ENCODE measurements around the gene SRSF6.

- TF ChIP-seq POLR2A (IDR thresholded peaks at IDR 0.05; ENCODE audit: low read length) (no peak), GATA1 (IDR thresholded peaks at IDR 0.05; ENCODE audit: low read depth, low read length) (no peak)
Observed at GRCh38 chr20:43467589-43467988, 9.9 kb downstream of the SRSF6 start.

All from erythroblast (primary cell).